Neural cell (in vitro differentiated cells): ENCODE data around the gene DNAH10. TPM values are rescaled to one million over a fixed set of nuclear protein-coding genes. Genes with fewer than 3 reads are reported as not detected.

Source experiments
- H2AFZ ChIP-seq: fragments of 200-600, 300-800 bp; sonication (generic), shearing (Covaris generic); 2 replicates; pipeline ENCODE4 v1.6.0; 2014; ENCODE audit warnings: low read depth, mild to moderate bottlenecking, antibody characterized with exemption, low read length, moderate library complexity
- H3F3A ChIP-seq: fragments of 200-600 bp; shearing (Covaris generic); 2 replicates; pipeline ENCODE4 v1.6.1; 2016; ENCODE audit warnings: mild to moderate bottlenecking, moderate library complexity, mixed read lengths, antibody characterized with exemption, low read length; ENCODE audit not compliant: insufficient read depth, poor library complexity, severe bottlenecking
- H3K27ac ChIP-seq: fragments of 200-600, 300-800 bp; sonication (generic), shearing (Covaris generic); 2 replicates; pipeline ENCODE4 v1.5.1; 2014; ENCODE audit warnings: mild to moderate bottlenecking, low read length, moderate library complexity
- H3K27me3 ChIP-seq: fragments of 300-800, 200-600 bp; sonication (generic), shearing (Covaris generic); 2 replicates; pipeline ENCODE4 v1.6.0; 2014; ENCODE audit warnings: mild to moderate bottlenecking, low read depth, low read length, moderate library complexity; ENCODE audit not compliant: insufficient read depth
- H3K36me3 ChIP-seq: fragments of 300-800, 200-600 bp; sonication (generic), shearing (Covaris generic); 2 replicates; pipeline ENCODE4 v1.5.1; 2014; ENCODE audit warnings: mild to moderate bottlenecking, antibody characterized with exemption, low read length, moderate library complexity; ENCODE audit not compliant: insufficient read depth
- H3K4me2 ChIP-seq: fragments of 300-800, 200-600 bp; sonication (generic), shearing (Covaris generic); 2 replicates; pipeline ENCODE4 v1.6.0; 2014; ENCODE audit warnings: mild to moderate bottlenecking, low read length
- H3K4me3 ChIP-seq: fragments of 300-800, 200-600 bp; sonication (generic), shearing (Covaris generic); 2 replicates; pipeline ENCODE4 v1.5.1; 2014; ENCODE audit warnings: mild to moderate bottlenecking, low read length, moderate library complexity
- H3K79me2 ChIP-seq: fragments of 200-600 bp; shearing (Covaris generic); replicated peaks from 2 replicates; pipeline ENCODE4 v1.6.0; 2014; ENCODE audit warnings: mild to moderate bottlenecking, low read length, moderate library complexity; ENCODE audit not compliant: insufficient read depth
- H3K9ac ChIP-seq: fragments of 300-800, 200-600 bp; sonication (generic), shearing (Covaris generic); 2 replicates; pipeline ENCODE4 v1.6.1; 2016; ENCODE audit warnings: mild to moderate bottlenecking, low read length, mixed read lengths
- H3K9me2 ChIP-seq: fragments of 200-600 bp; shearing (Covaris generic); 2 replicates; pipeline ENCODE4 v1.6.1; 2016; ENCODE audit warnings: mild to moderate bottlenecking, low read length, mixed read lengths; ENCODE audit not compliant: insufficient read depth
- H3K9me3 ChIP-seq: fragments of 200-600, 300-800 bp; sonication (generic), shearing (Covaris generic); 2 replicates; pipeline ENCODE4 v1.6.1; 2016; ENCODE audit warnings: mild to moderate bottlenecking, mixed run types, low read length, moderate library complexity, mixed read lengths
- H4K20me1 ChIP-seq: fragments of 200-600 bp; shearing (Covaris generic); 2 replicates; pipeline ENCODE4 v1.6.1; 2016; ENCODE audit warnings: mild to moderate bottlenecking, mixed run types; ENCODE audit not compliant: insufficient read depth
- CTCF ChIP-seq: fragments of 450-650 bp; IDR thresholded peaks from 2 replicates; pipeline ENCODE4 v1.5.1; 2014; ENCODE audit warnings: antibody characterized with exemption, mild to moderate bottlenecking, moderate library complexity; ENCODE audit not compliant: poor library complexity, severe bottlenecking
- EP300 ChIP-seq: fragments of 450-650 bp; conservative IDR thresholded peaks from 2 replicates; pipeline ENCODE4 v1.6.1; 2014; ENCODE audit warnings: antibody characterized with exemption, mild to moderate bottlenecking, moderate library complexity; ENCODE audit not compliant: poor library complexity, severe bottlenecking
- EZH2 ChIP-seq: fragments of 200-600, 300-800 bp; shearing (Covaris generic), sonication (generic); IDR thresholded peaks from 2 replicates; pipeline ENCODE4 v1.6.1; 2014; ENCODE audit warnings: antibody characterized with exemption, low read length, borderline replicate concordance, mild to moderate bottlenecking; ENCODE audit not compliant: insufficient read depth, poor library complexity, severe bottlenecking
- MXI1 ChIP-seq: fragments of 450-650 bp; conservative IDR thresholded peaks from 2 replicates; pipeline ENCODE4 v1.6.1; 2014; ENCODE audit warnings: antibody characterized with exemption, mild to moderate bottlenecking; ENCODE audit not compliant: poor library complexity, severe bottlenecking
- POLR2AphosphoS5 ChIP-seq: IDR thresholded peaks from 2 replicates; pipeline ENCODE4 v1.6.1; 2012
- RAD21 ChIP-seq: fragments of 450-650 bp; conservative IDR thresholded peaks from 2 replicates; pipeline ENCODE4 v1.6.1; 2014; ENCODE audit warnings: antibody characterized with exemption, mild to moderate bottlenecking, moderate library complexity
- REST ChIP-seq: IDR thresholded peaks from 2 replicates; pipeline ENCODE4 v1.6.1; 2012; ENCODE audit warnings: borderline replicate concordance
- SMC3 ChIP-seq: fragments of 450-650 bp; conservative IDR thresholded peaks from 2 replicates; pipeline ENCODE4 v1.6.1; 2014; ENCODE audit warnings: antibody characterized with exemption, mild to moderate bottlenecking, moderate library complexity; ENCODE audit not compliant: poor library complexity
- TAF1 ChIP-seq: IDR thresholded peaks from 2 replicates; pipeline ENCODE4 v1.6.1; 2012; ENCODE audit warnings: low read depth
- polyA plus RNA-seq: library from polyadenylated mRNA; depleted of rRNA; stranded (reverse); fragments of >200 nt; gene quantifications from 2 replicates; pipeline ENCODE4 v1.2.3, GENCODE V29; 2014

DNAH10 gene
- polyA plus RNA-seq, 1 donor from 2014 or later = 1.9 TPM

GRCh38 chr12:123843912-123844748 is 82.0 kb downstream of the DNAH10 start:
- Histone ChIP-seq H3K27ac (no peak overlapping the region), H4K20me1 (no peaks in the 10 kb centered on the region), H2AFZ (no peak overlapping the region), H3F3A (no peaks in the 10 kb centered on the region), H3K27me3 (no peaks in the 10 kb centered on the region), H3K4me3 (no peak overlapping the region), H3K79me2 (no peaks in the 10 kb centered on the region), H3K9me2 (no peaks in the 10 kb centered on the region), H3K36me3 (no peaks in the 10 kb centered on the region), H3K9me3 (no peaks in the 10 kb centered on the region), H3K9ac (no peak overlapping the region), H3K4me2 (no peak overlapping the region)
- TF ChIP-seq SMC3 = no peak
- no peak for TF ChIP-seq POLR2AphosphoS5
- TF ChIP-seq TAF1 = no peak
- TF ChIP-seq EZH2 = no peak
- no peak for TF ChIP-seq EP300
- TF ChIP-seq MXI1 = no peak
- no peak for TF ChIP-seq REST
- no peak for TF ChIP-seq RAD21
- no peak for TF ChIP-seq CTCF

DNA sequence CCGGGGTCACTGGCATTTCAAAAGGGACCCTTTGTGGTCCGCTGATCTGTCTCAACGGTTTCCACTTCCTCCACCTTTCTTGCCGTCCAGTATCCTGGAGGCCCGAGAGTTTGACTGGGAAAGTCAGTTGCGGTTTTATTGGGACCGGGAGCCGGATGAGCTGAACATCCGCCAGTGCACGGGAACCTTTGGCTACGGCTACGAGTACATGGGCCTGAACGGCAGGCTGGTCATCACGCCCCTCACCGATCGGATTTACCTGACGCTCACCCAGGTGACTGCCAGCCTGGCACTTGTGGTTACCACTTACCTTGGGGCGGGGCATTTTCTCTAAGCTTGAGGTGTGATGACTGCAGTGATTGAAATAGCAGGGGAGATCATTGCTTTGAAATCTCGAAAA is 83.8 kb downstream of the DNAH10 start:
- no peaks in the 10 kb centered on the region for H3K36me3 ChIP-seq
- H4K20me1 ChIP-seq = no peaks in the 10 kb centered on the region
- H3K9ac ChIP-seq = no peak overlapping the region
- no peak overlapping the region for H2AFZ ChIP-seq
- H3K9me2 ChIP-seq = no peaks in the 10 kb centered on the region
- no peak overlapping the region for H3K4me3 ChIP-seq
- TF ChIP-seq EZH2 (no peak), REST (no peak), EP300 (no peak), SMC3 (no peak), MXI1 (no peak), RAD21 (no peak), POLR2AphosphoS5 (no peak), TAF1 (no peak), CTCF (no peak)
- H3K79me2 ChIP-seq = no peaks in the 10 kb centered on the region
- H3K4me2 ChIP-seq = no peak overlapping the region
- no peaks in the 10 kb centered on the region for H3K27me3 ChIP-seq
- no peaks in the 10 kb centered on the region for H3F3A ChIP-seq
- H3K9me3 ChIP-seq = no peaks in the 10 kb centered on the region
- no peak overlapping the region for H3K27ac ChIP-seq
